Loucy (cell line): ENCODE results near the gene IL13RA1.

Source experiments
- H2AFZ ChIP-seq: fragments of 200-600 bp; sonication (generic); 2 replicates; pipeline ENCODE4 v1.6.0; 2016; ENCODE audit warnings: antibody characterized with exemption, mild to moderate bottlenecking, low read length, moderate library complexity
- H3F3A ChIP-seq: fragments of 200-600 bp; 2 replicates; pipeline ENCODE4 v1.6.0; 2016; ENCODE audit warnings: antibody characterized with exemption, low read depth, mild to moderate bottlenecking
- H3K27me3 ChIP-seq: fragments of 200-600 bp; sonication (generic); 2 replicates; pipeline ENCODE4 v1.6.1; 2014; ENCODE audit warnings: low read length, mild to moderate bottlenecking; ENCODE audit not compliant: insufficient read depth, poor library complexity, severe bottlenecking
- H3K36me3 ChIP-seq: fragments of 200-600 bp; sonication (generic); 2 replicates; pipeline ENCODE4 v1.6.1; 2016; ENCODE audit warnings: low read length; ENCODE audit not compliant: insufficient read depth
- H3K4me1 ChIP-seq: fragments of 200-600 bp; sonication (generic); 2 replicates; pipeline ENCODE4 v1.5.1; 2014; ENCODE audit warnings: low read length, mild to moderate bottlenecking; ENCODE audit not compliant: insufficient read depth, poor library complexity, severe bottlenecking
- H3K4me2 ChIP-seq: fragments of 200-600 bp; sonication (generic); 2 replicates; pipeline ENCODE4 v1.6.0; 2014; ENCODE audit warnings: antibody characterized with exemption, low read length, low read depth, mild to moderate bottlenecking; ENCODE audit not compliant: poor library complexity, severe bottlenecking
- H3K4me3 ChIP-seq: fragments of 200-600 bp; sonication (generic); 2 replicates; pipeline ENCODE4 v1.5.1; 2014; ENCODE audit warnings: low read length, mild to moderate bottlenecking, mixed read lengths; ENCODE audit not compliant: poor library complexity, severe bottlenecking
- H3K79me2 ChIP-seq: fragments of 200-600 bp; sonication (generic); 2 replicates; pipeline ENCODE4 v1.6.1; 2014; ENCODE audit warnings: low read length; ENCODE audit not compliant: insufficient read depth
- H3K9ac ChIP-seq: fragments of 200-600 bp; sonication (generic); 2 replicates; pipeline ENCODE4 v1.6.0; 2014; ENCODE audit warnings: mild to moderate bottlenecking, low read depth, low read length, moderate library complexity; ENCODE audit not compliant: poor library complexity, severe bottlenecking
- H3K9me2 ChIP-seq: fragments of 200-600 bp; sonication (generic); replicated peaks from 2 replicates; pipeline ENCODE4 v1.6.1; 2016; ENCODE audit warnings: low read depth, low read length, mixed read lengths
- H3K9me3 ChIP-seq: fragments of 200-600 bp; sonication (generic); 2 replicates; pipeline ENCODE4 v1.6.1; 2014; ENCODE audit warnings: mild to moderate bottlenecking, antibody characterized with exemption, low read length, low read depth; ENCODE audit not compliant: insufficient read depth
- H4K20me1 ChIP-seq: fragments of 200-600 bp; sonication (generic); 2 replicates; pipeline ENCODE4 v1.6.0; 2014; ENCODE audit warnings: antibody characterized with exemption, low read length, mild to moderate bottlenecking; ENCODE audit not compliant: insufficient read depth, poor library complexity, severe bottlenecking
- EZH2phosphoT487 ChIP-seq: fragments of 200-600 bp; IDR thresholded peaks from 2 replicates; pipeline ENCODE4 v1.6.1; 2018; ENCODE audit warnings: antibody characterized with exemption, mild to moderate bottlenecking, moderate library complexity, borderline replicate concordance
- TF ChIP-seq, protein P1 (sequence below): fragments of 200-600 bp; sonication (generic); conservative IDR thresholded peaks from 2 replicates; pipeline ENCODE4 v1.5.1; 2014; ENCODE audit warnings: mild to moderate bottlenecking, antibody characterized with exemption, low read length

Gene IL13RA1

DNA sequence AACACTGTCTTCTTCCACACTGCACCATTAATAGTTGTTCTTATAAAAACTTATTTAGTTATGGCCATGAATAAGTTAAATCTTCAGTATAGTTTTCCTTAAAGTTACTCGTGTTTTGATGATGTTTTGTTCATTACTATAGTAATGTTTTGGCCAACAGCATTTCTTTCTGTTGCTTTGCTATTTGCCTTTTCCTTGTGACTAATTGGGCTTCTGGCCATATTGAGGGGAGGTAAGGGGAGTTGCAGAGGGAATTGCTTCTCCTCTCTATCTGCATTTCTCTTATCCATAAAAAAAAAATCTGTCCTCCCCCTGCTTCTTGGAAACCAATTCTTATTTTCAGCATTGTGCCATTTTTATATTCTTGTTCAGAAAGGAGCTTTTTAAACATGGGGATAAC, 53.5 kb downstream of the IL13RA1 start:
- Histone ChIP-seq H3K4me3 (no peak overlapping the region), H2AFZ (no peak overlapping the region), H3K36me3 (no peaks in the 10 kb centered on the region), H3K9ac (no peak overlapping the region), H3K79me2 (no peaks in the 10 kb centered on the region), H3K4me2 (no peak overlapping the region), H3K4me1 (no peaks in the 10 kb centered on the region), H4K20me1 (no peaks in the 10 kb centered on the region), H3K27me3 (no peaks in the 10 kb centered on the region), H3F3A (no peaks in the 10 kb centered on the region), H3K9me2 (no peaks in the 10 kb centered on the region), H3K9me3 (no peaks in the 10 kb centered on the region)
- TF ChIP-seq, protein P1, sequence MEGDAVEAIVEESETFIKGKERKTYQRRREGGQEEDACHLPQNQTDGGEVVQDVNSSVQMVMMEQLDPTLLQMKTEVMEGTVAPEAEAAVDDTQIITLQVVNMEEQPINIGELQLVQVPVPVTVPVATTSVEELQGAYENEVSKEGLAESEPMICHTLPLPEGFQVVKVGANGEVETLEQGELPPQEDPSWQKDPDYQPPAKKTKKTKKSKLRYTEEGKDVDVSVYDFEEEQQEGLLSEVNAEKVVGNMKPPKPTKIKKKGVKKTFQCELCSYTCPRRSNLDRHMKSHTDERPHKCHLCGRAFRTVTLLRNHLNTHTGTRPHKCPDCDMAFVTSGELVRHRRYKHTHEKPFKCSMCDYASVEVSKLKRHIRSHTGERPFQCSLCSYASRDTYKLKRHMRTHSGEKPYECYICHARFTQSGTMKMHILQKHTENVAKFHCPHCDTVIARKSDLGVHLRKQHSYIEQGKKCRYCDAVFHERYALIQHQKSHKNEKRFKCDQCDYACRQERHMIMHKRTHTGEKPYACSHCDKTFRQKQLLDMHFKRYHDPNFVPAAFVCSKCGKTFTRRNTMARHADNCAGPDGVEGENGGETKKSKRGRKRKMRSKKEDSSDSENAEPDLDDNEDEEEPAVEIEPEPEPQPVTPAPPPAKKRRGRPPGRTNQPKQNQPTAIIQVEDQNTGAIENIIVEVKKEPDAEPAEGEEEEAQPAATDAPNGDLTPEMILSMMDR: no peak
- TF ChIP-seq EZH2phosphoT487: no peak

DNA sequence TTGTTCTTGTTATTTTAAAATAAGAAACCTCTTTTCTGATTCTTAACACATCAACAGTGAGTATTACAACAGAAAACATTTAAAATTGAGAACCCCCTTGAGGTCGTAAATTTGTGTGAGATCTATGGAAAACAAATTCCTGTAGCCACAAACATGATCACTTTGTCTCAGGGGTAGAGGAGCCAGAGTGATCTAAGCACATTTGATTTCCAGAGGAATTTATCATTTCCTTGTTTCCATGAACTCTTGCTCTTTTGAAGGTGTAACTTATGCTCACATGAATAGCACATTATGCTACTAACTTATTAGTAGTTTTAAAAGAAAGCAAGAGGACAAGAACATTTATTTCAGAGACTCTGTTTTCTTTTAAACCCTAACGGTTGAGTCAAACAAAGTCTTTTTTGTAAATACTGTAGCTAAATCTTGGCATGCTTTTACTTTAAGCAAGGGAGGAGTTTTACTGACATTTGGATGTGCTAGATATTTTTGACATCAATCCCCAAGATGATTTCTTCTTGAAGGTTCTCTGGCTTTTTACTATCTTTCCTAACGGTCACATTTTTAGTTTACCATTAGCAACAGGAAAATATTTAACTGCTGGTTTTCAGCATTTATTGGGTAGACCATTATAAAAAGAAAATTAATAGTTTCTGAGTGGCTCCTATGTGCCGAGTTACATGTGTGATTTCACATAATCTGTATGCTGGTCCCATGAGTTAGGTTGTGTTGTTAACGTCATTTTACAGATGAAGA, 68.3 kb downstream of the IL13RA1 start:
- H3K79me2 ChIP-seq: no peaks in the 10 kb centered on the region
- H3K4me2 ChIP-seq: no peak overlapping the region
- H3K4me1 ChIP-seq: no peaks in the 10 kb centered on the region
- no peak overlapping the region for H2AFZ ChIP-seq
- H3K9me3 ChIP-seq: no peaks in the 10 kb centered on the region
- H4K20me1 ChIP-seq: no peaks in the 10 kb centered on the region
- no peaks in the 10 kb centered on the region for H3K27me3 ChIP-seq
- no peaks in the 10 kb centered on the region for H3K9me2 ChIP-seq
- TF ChIP-seq, protein P1: no peak
- no peak for TF ChIP-seq EZH2phosphoT487
- no peaks in the 10 kb centered on the region for H3K36me3 ChIP-seq
- no peak overlapping the region for H3K4me3 ChIP-seq
- H3F3A ChIP-seq: no peaks in the 10 kb centered on the region
- H3K9ac ChIP-seq: no peak overlapping the region

DNA sequence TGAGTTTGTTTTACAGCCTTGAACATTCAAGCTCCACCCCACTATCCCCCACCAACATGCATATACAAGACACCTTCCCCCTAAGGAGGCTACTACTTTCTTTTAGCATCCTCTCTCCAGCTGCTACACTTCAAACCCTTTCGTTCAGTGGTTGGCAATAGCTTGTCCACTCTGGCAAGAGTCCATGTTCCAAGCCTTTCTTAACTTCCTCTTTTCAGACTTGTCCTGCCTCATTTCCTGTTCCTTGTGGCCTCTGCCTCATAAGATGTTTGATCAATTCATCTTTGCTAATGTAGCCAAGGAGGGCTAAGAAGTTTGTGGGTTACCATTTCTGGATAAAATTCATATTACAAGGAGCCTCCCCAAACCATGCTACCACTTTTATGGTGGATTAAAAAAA, 75.5 kb downstream of the IL13RA1 start:
- no peaks in the 10 kb centered on the region for H3K27me3 ChIP-seq
- H3K36me3 ChIP-seq: no peaks in the 10 kb centered on the region
- H2AFZ ChIP-seq: no peak overlapping the region
- H3K9ac ChIP-seq: no peak overlapping the region
- H3K79me2 ChIP-seq: no peaks in the 10 kb centered on the region
- no peaks in the 10 kb centered on the region for H3K9me3 ChIP-seq
- no peak overlapping the region for H3K4me3 ChIP-seq
- no peaks in the 10 kb centered on the region for H3F3A ChIP-seq
- H4K20me1 ChIP-seq: no peaks in the 10 kb centered on the region
- no peaks in the 10 kb centered on the region for H3K4me1 ChIP-seq
- TF ChIP-seq, protein P1: no peak
- no peak for TF ChIP-seq EZH2phosphoT487
- no peaks in the 10 kb centered on the region for H3K9me2 ChIP-seq
- no peak overlapping the region for H3K4me2 ChIP-seq
